CD8-positive, alpha-beta memory T cell (primary cell): Measurements from ENCODE around the gene CCNL1. TPM values are rescaled to one million over a fixed set of nuclear protein-coding genes. Genes with fewer than 3 reads are reported as not detected.
"Not testable (repeated sequence)": the region's sequence is repeated elsewhere in the genome, so short reads cannot be mapped to it uniquely, and the experiment has no call there.

Source experiments
- CTCF ChIA-PET: fragments of 350-600 bp; sonication (Branson Sonifier 250); formaldehyde crosslinking; loops from one replicate; lab custom pipeline; 2021; ENCODE audit warnings: antibody characterized with exemption; lab: Charles Lee
- POLR2A ChIA-PET: fragments of 350-600 bp; sonication (Branson Sonifier 250); formaldehyde crosslinking; loops from one replicate; lab custom pipeline; 2021; ENCODE audit warnings: antibody characterized with exemption; lab: Charles Lee
- DNase-seq, 5 donors: peaks; one replicate each; pipeline versions ENCODE4 v3.0.0 to v3.0.0-alpha.2; 2020 to 2022; ENCODE audit warnings: mixed read lengths in 1 of 5
- H3K27ac ChIP-seq: one replicate; pipeline ENCODE4 v1.7.0; 2013; ENCODE audit warnings: low read depth, mild to moderate bottlenecking, low read length, moderate library complexity
- H3K27me3 ChIP-seq: 2 replicates; pipeline ENCODE4 v1.7.0; 2013; ENCODE audit warnings: low read length, mild to moderate bottlenecking; ENCODE audit not compliant: insufficient read depth, poor library complexity, severe bottlenecking
- H3K36me3 ChIP-seq: 2 replicates; pipeline ENCODE4 v1.7.0; 2013; ENCODE audit warnings: mild to moderate bottlenecking, low read length, moderate library complexity; ENCODE audit not compliant: insufficient read depth
- H3K4me1 ChIP-seq: 2 replicates; pipeline ENCODE4 v1.7.0; 2013; ENCODE audit warnings: mild to moderate bottlenecking, low read length, moderate library complexity; ENCODE audit not compliant: insufficient read depth
- H3K4me3 ChIP-seq: 2 replicates; pipeline ENCODE4 v1.7.0; 2013; ENCODE audit warnings: mild to moderate bottlenecking, low read length
- H3K9me3 ChIP-seq: 2 replicates; pipeline ENCODE4 v1.7.0; 2013; ENCODE audit warnings: mild to moderate bottlenecking, low read length
- H3K27ac Mint-ChIP-seq, 8 donors: one replicate each; pipeline ENCODE4 v1.8.0; 2020 to 2021; ENCODE audit warnings: mixed read lengths in 8 of 8, mild to moderate bottlenecking in 6 of 8, inconsistent platforms in 3 of 8, moderate library complexity in 3 of 8
- H3K27me3 Mint-ChIP-seq, 2 donors: one replicate each; pipeline ENCODE4 v1.8.0; 2020 to 2021; ENCODE audit warnings: mixed read lengths in 2 of 2, mild to moderate bottlenecking in 1 of 2, moderate library complexity in 1 of 2
- H3K36me3 Mint-ChIP-seq, 3 donors: one replicate each; pipeline ENCODE4 v1.8.0; 2020 to 2021; ENCODE audit warnings: mixed read lengths in 3 of 3, inconsistent platforms in 1 of 3, mild to moderate bottlenecking in 1 of 3
- H3K4me1 Mint-ChIP-seq, 3 donors: one replicate each; pipeline ENCODE4 v1.8.0; 2020 to 2021; ENCODE audit warnings: mixed read lengths in 3 of 3, inconsistent platforms in 1 of 3, mild to moderate bottlenecking in 1 of 3
- H3K4me3 Mint-ChIP-seq, 7 donors: one replicate each; pipeline ENCODE4 v1.8.0; 2020 to 2021; ENCODE audit warnings: mixed read lengths in 7 of 7, mild to moderate bottlenecking in 6 of 7, moderate library complexity in 4 of 7, inconsistent platforms in 2 of 7
- H3K9me3 Mint-ChIP-seq, 5 donors: one replicate each; pipeline ENCODE4 v1.8.0; 2020 to 2022; ENCODE audit warnings: mixed read lengths in 5 of 5, mild to moderate bottlenecking in 3 of 5, moderate library complexity in 2 of 5, inconsistent platforms in 1 of 5
- polyA plus RNA-seq: library from polyadenylated mRNA; unstranded; fragments of 300-500 nt; fragmentation: Illumina TruSeq; gene quantifications from one replicate; pipeline ENCODE4 v1.2.3, GENCODE V29; 2021
- total RNA-seq, 2 experiments: library from RNA; stranded (reverse); gene quantifications; one replicate each; pipeline ENCODE4 v1.2.3, GENCODE V29; 2021

Gene CCNL1
- total RNA-seq, result 100 to 1,000 TPM; 125 to 126 TPM
- 62.1 TPM for polyA plus RNA-seq

DNA sequence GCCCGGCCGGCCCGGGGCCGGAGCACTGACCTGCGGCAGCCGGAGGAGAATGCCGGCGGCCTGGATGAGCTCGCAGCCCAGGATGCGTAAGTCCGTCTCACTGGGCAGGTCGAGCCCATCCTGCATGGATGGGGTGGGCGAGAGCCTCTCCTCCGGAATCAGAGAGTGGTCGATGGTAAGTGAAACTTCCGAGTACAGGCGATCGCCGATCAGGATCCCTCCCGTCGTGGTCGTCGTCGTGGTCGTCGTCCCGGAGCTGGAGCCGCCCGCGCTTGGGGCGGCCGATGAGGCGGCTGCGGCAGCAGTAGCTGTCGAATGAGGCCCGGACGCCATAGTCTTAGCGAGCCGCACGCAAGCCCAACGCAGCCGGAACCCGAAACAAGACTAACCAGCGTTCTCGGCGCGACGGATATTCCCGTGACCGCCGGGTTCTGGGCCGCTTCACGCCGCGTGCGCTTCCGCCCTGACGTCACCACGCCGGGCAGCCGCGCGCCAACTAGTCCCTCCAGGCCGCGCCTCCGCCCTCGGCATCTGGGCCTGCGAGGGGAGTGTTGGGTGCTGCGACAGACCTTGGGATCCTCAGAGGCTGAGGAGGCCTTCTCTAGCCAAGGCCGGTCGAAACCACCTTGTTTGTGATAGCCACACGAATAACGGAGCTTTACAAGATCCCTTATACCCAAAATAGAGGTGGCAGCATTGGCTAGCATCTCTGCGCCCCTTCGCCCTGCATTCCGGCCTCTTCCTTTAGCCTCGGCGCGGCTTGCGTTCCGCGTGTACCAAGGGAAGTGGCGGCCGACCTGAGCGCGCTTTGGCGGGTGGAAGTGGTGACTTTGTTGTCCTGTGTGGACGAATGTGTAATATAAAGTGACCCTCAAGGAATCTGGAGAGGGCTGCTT is at the start of gene CCNL1:
TSS of gene CCNL1 (minus strand) at position 386 of the 896 bp plus-strand sequence. CDS start at position 333, 53 bp downstream.
- peak within 1 kb of the TSS; percentile 100 for H3K27ac ChIP-seq
- Mint-ChIP-seq H3K27me3 (peaks cover 0 to 5% of the 10 kb centered on the region in 2 donors), H3K4me3 (peak within 1 kb of the TSS; percentile 90 to 99 (median 93)), H3K4me1 (peaks cover 53 to 63% (median 54%) of the 10 kb centered on the region in 3 donors), H3K36me3 (peaks cover 21 to 57% (median 24%) of the 10 kb centered on the region in 3 donors), H3K9me3 (no peaks in the 10 kb centered on the region), H3K27ac (peak within 1 kb of the TSS; percentile 96 to 100 (median 100))
- no peaks in the 10 kb centered on the region for H3K27me3 ChIP-seq
- ChIA-PET CTCF (interaction anchor here (0.9 to 3.6 kb wide), 11 partner anchors 9 to 629 kb away, joined by 3 to 54 read pairs (median 6); partner anchors contain the start of gene TIPARP), POLR2A (interaction anchor here (0.5 to 3.9 kb wide), 20 partner anchors 9 to 1306 kb away, joined by 3 to 284 read pairs (median 4); partner anchors contain the start of genes GMPS, SLC33A1, SSR3 and TIPARP)
- H3K9me3 ChIP-seq, result no peaks in the 10 kb centered on the region
- H3K36me3 ChIP-seq, result peaks cover 40% of the 10 kb centered on the region
- H3K4me1 ChIP-seq, result peaks cover 46% of the 10 kb centered on the region
- peak; percentile 92 to 97 (median 96) for DNase-seq
- H3K4me3 ChIP-seq, result peak within 1 kb of the TSS; percentile 96

- ChIA-PET POLR2A (no interaction called here), CTCF (interaction anchor here (1.1 kb wide), 1 partner anchor 30 kb away, joined by 5 read pairs; no protein-coding TSS in a partner anchor)
- Histone ChIP-seq H3K36me3 (no peaks in the 10 kb centered on the region), H3K27me3 (no peaks in the 10 kb centered on the region), H3K9me3 (no peaks in the 10 kb centered on the region), H3K27ac (no peak overlapping the region), H3K4me3 (no peak overlapping the region), H3K4me1 (no peaks in the 10 kb centered on the region)
- H3K27ac Mint-ChIP-seq, result no peak overlapping the region
- no peak for DNase-seq
- H3K36me3 Mint-ChIP-seq, result peaks cover 0 to 1% (median 0%) of the 10 kb centered on the region in 3 donors
- no peak overlapping the region for H3K4me3 Mint-ChIP-seq
- no peaks in the 10 kb centered on the region for H3K9me3 Mint-ChIP-seq
- no peaks in the 10 kb centered on the region for H3K27me3 Mint-ChIP-seq
- peaks cover 0 to 3% (median 0%) of the 10 kb centered on the region in 3 donors for H3K4me1 Mint-ChIP-seq
Observed at GRCh38 chr3:157204880-157205279, 44.9 kb upstream of the CCNL1 start.

DNA sequence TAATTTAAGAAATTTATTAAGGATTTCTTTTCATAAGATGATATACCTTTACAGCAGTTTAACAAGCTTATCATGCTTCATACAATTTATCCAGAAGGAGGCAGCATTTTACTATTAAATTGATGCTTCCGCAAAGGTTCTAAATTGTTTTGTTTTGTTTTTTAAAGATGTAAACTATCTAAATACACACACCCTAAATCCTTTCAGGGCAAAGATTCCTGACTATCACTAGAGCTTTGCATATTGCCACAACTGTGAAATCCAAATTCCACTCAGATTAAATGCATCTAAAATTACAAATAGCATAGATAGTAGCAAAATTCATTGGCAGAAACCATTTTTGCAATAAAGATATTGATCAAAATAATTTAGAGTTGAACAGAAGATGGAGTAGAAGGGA is 44.5 kb upstream of the CCNL1 start:
- Mint-ChIP-seq H3K9me3 (no peaks in the 10 kb centered on the region), H3K27me3 (no peaks in the 10 kb centered on the region), H3K4me1 (peaks cover 0 to 3% (median 0%) of the 10 kb centered on the region in 3 donors), H3K27ac (no peak overlapping the region), H3K4me3 (no peak overlapping the region), H3K36me3 (peaks cover 0 to 1% (median 0%) of the 10 kb centered on the region in 3 donors)
- Histone ChIP-seq H3K9me3 (no peaks in the 10 kb centered on the region), H3K27me3 (no peaks in the 10 kb centered on the region), H3K4me3 (no peak overlapping the region), H3K27ac (no peak overlapping the region), H3K36me3 (no peaks in the 10 kb centered on the region), H3K4me1 (no peaks in the 10 kb centered on the region)
- no peak for DNase-seq
- ChIA-PET POLR2A (no interaction called here), CTCF (interaction anchor here (1.1 kb wide), 1 partner anchor 29 kb away, joined by 5 read pairs; no protein-coding TSS in a partner anchor)

DNA sequence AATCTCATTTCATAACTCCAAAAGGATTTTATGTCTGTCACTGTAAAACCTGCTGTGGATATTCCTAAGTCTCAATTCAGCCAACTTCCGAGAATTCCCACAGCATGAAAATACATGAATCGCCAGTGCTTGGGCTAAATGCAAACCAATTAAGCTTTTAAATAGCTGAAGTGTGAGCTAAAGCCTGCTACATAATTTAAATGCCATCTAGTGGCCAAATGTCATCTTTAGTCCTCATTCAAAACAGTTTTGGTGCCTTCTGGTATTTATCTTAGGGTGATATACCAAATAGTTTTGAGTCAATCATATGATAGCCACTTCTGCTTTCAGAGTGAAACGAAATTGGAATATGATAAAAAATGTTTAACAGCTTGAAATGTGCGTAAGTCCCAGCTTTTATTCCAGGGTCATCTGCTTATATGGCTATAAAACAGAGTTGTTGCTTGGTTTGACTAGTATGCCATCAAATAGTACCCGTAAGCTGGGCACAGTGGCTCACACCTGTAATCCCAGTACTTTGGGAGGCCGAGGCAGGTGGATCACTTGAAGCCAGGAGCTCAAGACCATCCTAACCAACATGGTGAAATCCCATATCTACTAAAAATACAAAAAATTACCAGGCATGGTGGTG is 41.8 kb upstream of the CCNL1 start:
- Mint-ChIP-seq H3K27me3 (no peaks in the 10 kb centered on the region), H3K36me3 (peaks cover 0 to 6% (median 0%) of the 10 kb centered on the region in 3 donors), H3K9me3 (peaks cover 0 to 10% (median 6%) of the 10 kb centered on the region in 5 donors), H3K4me3 (no peak overlapping the region), H3K27ac (no peak overlapping the region), H3K4me1 (peaks cover 0 to 3% (median 0%) of the 10 kb centered on the region in 3 donors)
- H3K27ac ChIP-seq, result no peak overlapping the region
- H3K9me3 ChIP-seq, result no peaks in the 10 kb centered on the region
- H3K27me3 ChIP-seq, result no peaks in the 10 kb centered on the region
- peak in 1 of 5 donors; percentile 9 for DNase-seq
- no peaks in the 10 kb centered on the region for H3K36me3 ChIP-seq
- no peak overlapping the region for H3K4me3 ChIP-seq
- H3K4me1 ChIP-seq, result no peaks in the 10 kb centered on the region
- ChIA-PET CTCF (interaction anchor here (0.9 to 1.6 kb wide), 7 partner anchors 13 to 797 kb away, joined by 3 to 9 read pairs (median 3); no protein-coding TSS in a partner anchor), POLR2A (interaction anchor here (1.0 to 1.6 kb wide), 2 partner anchors 26 to 42 kb away, joined by 3 to 7 read pairs; partner anchors contain the start of gene CCNL1)

- H3K36me3 Mint-ChIP-seq, result peaks cover 0 to 23% (median 2%) of the 10 kb centered on the region in 3 donors
- CTCF ChIA-PET, result no interaction called here
Observed at GRCh38 chr3:157199841-157200240, 39.9 kb upstream of the CCNL1 start.

GRCh38 chr3:157195965-157196364 is 36.0 kb upstream of the CCNL1 start:
- no peaks in the 10 kb centered on the region for H3K4me1 ChIP-seq
- H3K36me3 ChIP-seq, result no peaks in the 10 kb centered on the region
- CTCF ChIA-PET, result no interaction called here
- H3K36me3 Mint-ChIP-seq, result peaks cover 2 to 53% (median 3%) of the 10 kb centered on the region in 3 donors
- no peak overlapping the region for H3K27ac ChIP-seq
- no peaks in the 10 kb centered on the region for H3K27me3 ChIP-seq
- no peak overlapping the region for H3K4me3 ChIP-seq
- peaks cover 20 to 66% (median 58%) of the 10 kb centered on the region in 5 donors for H3K9me3 Mint-ChIP-seq
- H3K27me3 Mint-ChIP-seq, result no peaks in the 10 kb centered on the region
- no peak overlapping the region for H3K27ac Mint-ChIP-seq
- no peak for DNase-seq
- no peaks in the 10 kb centered on the region for H3K9me3 ChIP-seq
- H3K4me1 Mint-ChIP-seq, result no peaks in the 10 kb centered on the region
- H3K4me3 Mint-ChIP-seq, result no peak overlapping the region
- POLR2A ChIA-PET, result no interaction called here

More at GRCh38 chr3:157199841-157200240, 39.9 kb upstream of the CCNL1 start:
- POLR2A ChIA-PET, result no interaction called here
- Histone ChIP-seq H3K4me1 (no peaks in the 10 kb centered on the region), H3K27ac (no peak overlapping the region), H3K4me3 (no peak overlapping the region), H3K27me3 (no peaks in the 10 kb centered on the region), H3K36me3 (no peaks in the 10 kb centered on the region), H3K9me3 (no peaks in the 10 kb centered on the region)
- DNase-seq, result no peak
- Mint-ChIP-seq H3K27ac (no peak overlapping the region), H3K9me3 (peaks cover 12 to 28% (median 23%) of the 10 kb centered on the region in 5 donors), H3K27me3 (no peaks in the 10 kb centered on the region), H3K4me1 (peaks cover 0 to 3% (median 0%) of the 10 kb centered on the region in 3 donors), H3K4me3 (no peak overlapping the region)

GRCh38 chr3:157191149-157191548 is 31.2 kb upstream of the CCNL1 start:
- H3K27ac ChIP-seq, DNase-seq, H3K27me3 Mint-ChIP-seq, H3K4me1 ChIP-seq, H3K4me1 Mint-ChIP-seq, H3K4me3 ChIP-seq, H3K27me3 ChIP-seq, H3K27ac Mint-ChIP-seq, H3K4me3 Mint-ChIP-seq, H3K36me3 ChIP-seq, CTCF ChIA-PET, POLR2A ChIA-PET: not testable (repeated sequence)
- peaks cover 47 to 96% (median 86%) of the 10 kb centered on the region in 5 donors for H3K9me3 Mint-ChIP-seq
- peaks cover 3 to 63% (median 15%) of the 10 kb centered on the region in 3 donors for H3K36me3 Mint-ChIP-seq
- peaks cover 31% of the 10 kb centered on the region for H3K9me3 ChIP-seq
